ENCODE data around the gene KRT32. TPM values are rescaled to one million over a fixed set of nuclear protein-coding genes. Genes with fewer than 3 reads are reported as not detected.

Gene KRT32
- total RNA-seq, 2 donors from 2014 or later: not detected

GRCh38 chr17:41483991-41484826 is 17.0 kb upstream of the KRT32 start:
- no peaks in the 10 kb centered on the region for H3K9me3 ChIP-seq
- no peaks in the 10 kb centered on the region for H3K36me3 ChIP-seq
- H3K27ac ChIP-seq: no peak overlapping the region
- TF ChIP-seq CTCF (IDR thresholded peaks at IDR 0.05): no peak
- DNase-seq (ENCODE audit: low spot score): no peak
- H3K4me3 ChIP-seq: no peak overlapping the region
- H3K27me3 ChIP-seq: no peaks in the 10 kb centered on the region
- H3K4me1 ChIP-seq: no peaks in the 10 kb centered on the region

GRCh38 chr17:41483531-41483930 is 16.3 kb upstream of the KRT32 start:
- no peaks in the 10 kb centered on the region for H3K4me1 ChIP-seq
- no peak for TF ChIP-seq CTCF (IDR thresholded peaks at IDR 0.05)
- no peak overlapping the region for H3K4me3 ChIP-seq
- no peaks in the 10 kb centered on the region for H3K27me3 ChIP-seq
- DNase-seq (ENCODE audit: low spot score): no peak
- H3K27ac ChIP-seq: no peak overlapping the region
- H3K36me3 ChIP-seq: no peaks in the 10 kb centered on the region
- no peaks in the 10 kb centered on the region for H3K9me3 ChIP-seq

- TF ChIP-seq CTCF (IDR thresholded peaks at IDR 0.05): no peak
- Histone ChIP-seq H3K36me3 (no peaks in the 10 kb centered on the region), H3K27me3 (no peaks in the 10 kb centered on the region), H3K9me3 (no peaks in the 10 kb centered on the region), H3K27ac (no peak within 1 kb of the TSS), H3K4me1 (no peaks in the 10 kb centered on the region), H3K4me3 (no peak within 1 kb of the TSS)
- no peak for DNase-seq (ENCODE audit: low spot score)
Observed at GRCh38 chr17:41481036-41481435, 13.8 kb upstream of the KRT32 start, which contains the start of gene KRT35. Gene KRT35, minus strand, starts transcription at chr17:41481151. Its CDS starts 54 bp downstream, at chr17:41481097.

- no peak for DNase-seq (ENCODE audit: low spot score)
Observed at GRCh38 chr17:41480581-41480980, 13.4 kb upstream of the KRT32 start.

GRCh38 chr17:41480136-41480535 is 12.9 kb upstream of the KRT32 start:
- H3K27ac ChIP-seq: no peak overlapping the region
- H3K27me3 ChIP-seq: no peaks in the 10 kb centered on the region
- H3K36me3 ChIP-seq: no peaks in the 10 kb centered on the region
- no peak overlapping the region for H3K4me3 ChIP-seq
- DNase-seq (ENCODE audit: low spot score): no peak
- TF ChIP-seq CTCF (IDR thresholded peaks at IDR 0.05): no peak
- no peaks in the 10 kb centered on the region for H3K4me1 ChIP-seq
- H3K9me3 ChIP-seq: no peaks in the 10 kb centered on the region

More at GRCh38 chr17:41480581-41480980, 13.4 kb upstream of the KRT32 start:
- Histone ChIP-seq H3K4me3 (no peak overlapping the region), H3K27ac (no peak overlapping the region), H3K36me3 (no peaks in the 10 kb centered on the region), H3K4me1 (no peaks in the 10 kb centered on the region), H3K27me3 (no peaks in the 10 kb centered on the region), H3K9me3 (no peaks in the 10 kb centered on the region)
- TF ChIP-seq CTCF (IDR thresholded peaks at IDR 0.05): no peak
